ENCODE results near the gene DOCK1. TPM values are rescaled to one million over a fixed set of nuclear protein-coding genes. Genes with fewer than 3 reads are reported as not detected.

DOCK1 gene
- total RNA-seq, 1 experiment from 2014 or later = 40.0 TPM

GRCh38 chr10:127370601-127371000 is 465.4 kb downstream of the DOCK1 start:
- Mint-ChIP-seq H3K4me1 (ENCODE audit: insufficient read depth, unreplicated experiment) (no peaks in the 10 kb centered on the region), H3K27me3 (ENCODE audit: insufficient read depth, unreplicated experiment) (no peaks in the 10 kb centered on the region), H3K4me3 (ENCODE audit: unreplicated experiment) (no peak overlapping the region), H3K9me3 (ENCODE audit: unreplicated experiment) (no peaks in the 10 kb centered on the region), H3K27ac (ENCODE audit: low read depth, unreplicated experiment) (no peak overlapping the region), H3K36me3 (ENCODE audit: insufficient read depth, unreplicated experiment) (peaks cover 19% of the 10 kb centered on the region)
- intact Hi-C loops (cut with micrococcal nuclease) = no loop called here
- no peak for TF ChIP-seq CTCF (IDR thresholded peaks at IDR 0.05; ENCODE audit: unreplicated experiment)
- BruUV-seq (replicated peaks) = no TSS peak
- CTCF ChIA-PET = interaction anchor here (0.6 kb wide), 1 partner anchor 26 kb away, joined by 3 read pairs; no protein-coding TSS in a partner anchor
- POLR2A ChIA-PET = no interaction called here
- no peak for DNase-seq (ENCODE audit: unreplicated experiment)

GRCh38 chr10:127372361-127372760 is 467.1 kb downstream of the DOCK1 start:
- ChIA-PET CTCF (interaction anchor here (0.8 kb wide), 1 partner anchor 1438 kb away, joined by 3 read pairs; no protein-coding TSS in a partner anchor), POLR2A (no interaction called here)
- no peak for DNase-seq (ENCODE audit: unreplicated experiment)
- H3K4me1 Mint-ChIP-seq (ENCODE audit: insufficient read depth, unreplicated experiment) = no peaks in the 10 kb centered on the region
- H3K9me3 Mint-ChIP-seq (ENCODE audit: unreplicated experiment) = no peaks in the 10 kb centered on the region
- intact Hi-C loops (cut with micrococcal nuclease) = no loop called here
- H3K27me3 Mint-ChIP-seq (ENCODE audit: insufficient read depth, unreplicated experiment) = no peaks in the 10 kb centered on the region
- no peak overlapping the region for H3K4me3 Mint-ChIP-seq (ENCODE audit: unreplicated experiment)
- TF ChIP-seq CTCF (IDR thresholded peaks at IDR 0.05; ENCODE audit: unreplicated experiment) = no peak
- BruUV-seq (replicated peaks) = no TSS peak
- H3K36me3 Mint-ChIP-seq (ENCODE audit: insufficient read depth, unreplicated experiment) = peaks cover 21% of the 10 kb centered on the region
- no peak overlapping the region for H3K27ac Mint-ChIP-seq (ENCODE audit: low read depth, unreplicated experiment)

- POLR2A ChIA-PET = interaction anchor here (0.6 kb wide), 1 partner anchor 554 kb away, joined by 3 read pairs; no protein-coding TSS in a partner anchor
- no peaks in the 10 kb centered on the region for H3K9me3 Mint-ChIP-seq (ENCODE audit: unreplicated experiment)
- peaks cover 21% of the 10 kb centered on the region for H3K36me3 Mint-ChIP-seq (ENCODE audit: insufficient read depth, unreplicated experiment)
- no peak overlapping the region for H3K27ac Mint-ChIP-seq (ENCODE audit: low read depth, unreplicated experiment)
- no peak for DNase-seq (ENCODE audit: unreplicated experiment)
- no peak overlapping the region for H3K4me3 Mint-ChIP-seq (ENCODE audit: unreplicated experiment)
- intact Hi-C loops (cut with micrococcal nuclease) = no loop called here
- no peaks in the 10 kb centered on the region for H3K27me3 Mint-ChIP-seq (ENCODE audit: insufficient read depth, unreplicated experiment)
- BruUV-seq (replicated peaks) = no TSS peak
- no peaks in the 10 kb centered on the region for H3K4me1 Mint-ChIP-seq (ENCODE audit: insufficient read depth, unreplicated experiment)
- TF ChIP-seq CTCF (IDR thresholded peaks at IDR 0.05; ENCODE audit: unreplicated experiment) = no peak
- CTCF ChIA-PET = no interaction called here
Observed at GRCh38 chr10:127374074-127374680, 468.9 kb downstream of the DOCK1 start.

- no peaks in the 10 kb centered on the region for H3K27me3 Mint-ChIP-seq (ENCODE audit: insufficient read depth, unreplicated experiment)
- no TSS peak for BruUV-seq (replicated peaks)
- intact Hi-C loops (cut with micrococcal nuclease) = no loop called here
- no peak overlapping the region for H3K4me3 Mint-ChIP-seq (ENCODE audit: unreplicated experiment)
- no peak for DNase-seq (ENCODE audit: unreplicated experiment)
- ChIA-PET POLR2A (interaction anchor here (0.6 kb wide), 1 partner anchor 555 kb away, joined by 3 read pairs; no protein-coding TSS in a partner anchor), CTCF (interaction anchor here (0.6 kb wide), 1 partner anchor 189 kb away, joined by 3 read pairs; no protein-coding TSS in a partner anchor)
- TF ChIP-seq CTCF (IDR thresholded peaks at IDR 0.05; ENCODE audit: unreplicated experiment) = no peak
- no peaks in the 10 kb centered on the region for H3K9me3 Mint-ChIP-seq (ENCODE audit: unreplicated experiment)
- peaks cover 16% of the 10 kb centered on the region for H3K36me3 Mint-ChIP-seq (ENCODE audit: insufficient read depth, unreplicated experiment)
- no peak overlapping the region for H3K27ac Mint-ChIP-seq (ENCODE audit: low read depth, unreplicated experiment)
- no peaks in the 10 kb centered on the region for H3K4me1 Mint-ChIP-seq (ENCODE audit: insufficient read depth, unreplicated experiment)
Observed at GRCh38 chr10:127374901-127375300, 469.7 kb downstream of the DOCK1 start.
